GM12872 (cell line): ENCODE results near the gene ADAR.

Experiments used
- CTCF ChIP-seq: IDR thresholded peaks from 3 replicates; pipeline ENCODE4 v1.5.1; 2011; ENCODE audit warnings: low read depth, mild to moderate bottlenecking, low read length, moderate library complexity; ENCODE audit not compliant: insufficient read depth

Gene ADAR

DNA sequence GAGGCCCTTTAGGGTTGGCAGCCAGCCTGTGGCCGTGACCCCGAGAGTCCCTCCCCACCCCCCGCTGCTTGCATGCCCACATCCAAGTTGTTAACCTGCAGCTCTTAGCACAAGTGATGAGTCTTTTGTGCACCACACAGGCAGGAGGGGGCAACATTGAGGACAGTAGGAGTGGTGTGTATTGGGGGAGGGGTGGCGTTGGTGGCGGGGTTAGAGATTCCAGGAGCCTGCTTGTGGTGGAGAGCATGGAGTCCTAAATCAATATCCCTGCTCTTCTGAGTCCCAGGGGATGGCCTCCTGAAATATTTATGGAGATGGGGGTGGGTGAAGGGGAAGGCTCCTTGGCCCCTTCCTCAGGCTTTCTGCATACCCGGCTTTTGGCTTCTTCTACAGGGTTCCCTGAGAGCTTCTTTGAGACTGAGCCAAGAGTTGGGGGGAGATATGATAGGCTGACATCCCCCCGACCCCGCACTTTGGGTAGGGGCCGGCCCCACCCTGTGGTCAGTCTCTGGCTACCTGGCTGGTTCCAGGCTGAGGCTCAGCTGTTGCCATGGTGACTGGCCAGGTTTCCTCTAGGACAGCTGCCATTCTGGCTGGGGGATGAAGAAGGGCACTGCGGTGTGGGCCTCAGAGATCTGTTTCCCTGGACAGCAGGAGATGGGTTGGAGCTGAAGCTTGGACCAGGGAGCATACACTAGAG, 35.4 kb downstream of the ADAR start:
- TF ChIP-seq CTCF = no peak

GRCh38 chr1:154571964-154572288, 36.1 kb downstream of the ADAR start:
- no peak for TF ChIP-seq CTCF

DNA sequence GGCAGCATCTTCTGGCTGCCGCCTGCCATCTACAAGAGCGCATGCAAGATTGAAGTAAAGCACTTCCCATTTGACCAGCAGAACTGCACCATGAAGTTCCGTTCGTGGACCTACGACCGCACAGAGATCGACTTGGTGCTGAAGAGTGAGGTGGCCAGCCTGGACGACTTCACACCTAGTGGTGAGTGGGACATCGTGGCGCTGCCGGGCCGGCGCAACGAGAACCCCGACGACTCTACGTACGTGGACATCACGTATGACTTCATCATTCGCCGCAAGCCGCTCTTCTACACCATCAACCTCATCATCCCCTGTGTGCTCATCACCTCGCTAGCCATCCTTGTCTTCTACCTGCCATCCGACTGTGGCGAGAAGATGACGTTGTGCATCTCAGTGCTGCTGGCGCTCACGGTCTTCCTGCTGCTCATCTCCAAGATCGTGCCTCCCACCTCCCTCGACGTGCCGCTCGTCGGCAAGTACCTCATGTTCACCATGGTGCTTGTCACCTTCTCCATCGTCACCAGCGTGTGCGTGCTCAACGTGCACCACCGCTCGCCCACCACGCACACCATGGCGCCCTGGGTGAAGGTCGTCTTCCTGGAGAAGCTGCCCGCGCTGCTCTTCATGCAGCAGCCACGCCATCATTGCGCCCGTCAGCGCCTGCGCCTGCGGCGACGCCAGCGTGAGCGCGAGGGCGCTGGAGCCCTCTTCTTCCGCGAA, 36.6 kb downstream of the ADAR start:
- TF ChIP-seq CTCF = no peak

DNA sequence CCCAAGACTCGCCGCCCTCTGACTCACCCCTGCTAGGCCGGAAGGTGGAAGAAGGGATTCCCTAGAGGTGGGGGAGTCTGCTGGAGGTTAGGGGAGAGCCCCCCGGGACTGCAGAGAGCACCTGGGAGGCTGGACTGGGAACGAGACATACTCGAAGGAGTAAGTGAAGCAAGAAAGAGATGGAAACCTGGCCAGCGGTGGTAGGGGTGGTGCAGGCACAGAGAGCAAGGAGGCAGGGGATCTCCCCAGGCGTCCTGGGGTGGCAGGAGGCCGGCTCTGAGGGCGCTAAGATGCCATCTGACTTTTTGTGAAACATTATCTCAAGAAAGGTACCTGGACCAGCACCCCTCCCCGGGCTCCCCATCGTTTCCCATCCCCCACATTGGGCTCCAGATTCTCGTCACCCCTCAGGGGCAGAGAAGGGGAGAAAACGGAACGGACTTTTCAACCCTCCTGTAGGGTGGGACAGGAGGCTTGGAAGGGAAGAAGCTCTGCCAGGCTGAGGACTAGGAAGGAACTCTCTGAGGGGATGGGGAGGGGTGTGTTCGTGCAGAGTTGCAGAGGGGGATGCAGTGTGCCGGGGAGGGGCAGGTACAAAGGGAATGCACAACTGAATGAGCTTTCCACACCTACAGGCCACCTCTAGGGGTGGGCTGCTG, 39.7 kb downstream of the ADAR start:
- TF ChIP-seq CTCF = no peak

DNA sequence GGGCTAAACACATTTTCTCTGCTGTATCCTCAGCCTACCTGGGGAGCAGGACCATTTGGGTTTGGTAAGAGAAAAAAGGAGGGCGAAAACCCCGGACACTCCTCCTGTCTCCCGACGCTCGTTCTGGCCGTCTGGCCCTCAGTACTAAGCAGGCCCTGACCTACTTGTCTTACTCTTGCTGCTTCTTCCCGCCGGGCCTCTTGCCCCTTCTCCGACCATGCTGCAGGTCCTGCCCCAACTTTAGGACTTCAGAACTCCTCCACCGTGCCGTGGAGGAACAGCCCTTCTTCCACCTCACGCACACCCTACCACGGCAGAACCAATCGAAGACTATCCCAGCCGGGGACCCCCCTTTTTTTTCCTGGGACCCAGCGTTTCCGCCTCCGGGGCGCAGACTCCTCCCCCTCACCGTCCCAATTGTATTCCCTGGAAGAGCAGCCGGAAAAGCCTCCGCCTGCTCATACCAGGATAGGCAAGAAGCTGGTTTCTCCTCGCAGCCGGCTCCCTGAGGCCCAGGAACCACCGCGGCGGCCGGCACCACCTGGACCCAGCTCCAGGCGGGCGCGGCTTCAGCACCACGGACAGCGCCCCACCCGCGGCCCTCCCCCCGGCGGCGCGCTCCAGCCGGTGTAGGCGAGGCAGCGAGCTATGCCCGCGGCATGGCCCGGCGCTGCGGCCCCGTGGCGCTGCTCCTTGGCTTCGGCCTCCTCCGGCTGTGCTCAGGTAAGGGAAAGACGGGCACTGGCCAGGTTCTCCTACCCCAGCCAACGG, 40.4 kb downstream of the ADAR start, which contains the start of gene CHRNB2:
CHRNB2 (plus strand) TSS at position 393 of the 771 bp plus-strand sequence; CDS start at position 660, 267 bp downstream.
- no peak for TF ChIP-seq CTCF

- no peak for TF ChIP-seq CTCF
Measured at GRCh38 chr1:154565876-154566275, 42.1 kb downstream of the ADAR start.
